ENCODE data around the gene CDHR1.

GRCh38 chr10:84194424-84195043, at the start of gene CDHR1:
- TF ChIP-seq CTCF (conservative IDR thresholded peaks at IDR 0.05) = no peak
- TF ChIP-seq ZFX (IDR thresholded peaks at IDR 0.05) = no peak
